HepG2 (cell line): Measurements from ENCODE around the gene KIAA1328. TPM values are rescaled to one million over a fixed set of nuclear protein-coding genes. Genes with fewer than 3 reads are reported as not detected.

Source experiments
- ATAC-seq: fragments of 200-7000 bp; cut with Tn5 transposase; 3 replicates; pipeline ENCODE4 v1.9.1; 2020; ENCODE audit warnings: mild to moderate bottlenecking, moderate library complexity
- BruUV-seq: library from RNA; stranded (reverse); fragments of 400-500 nt; replicated peaks from 2 replicates; lab custom pipeline; 2021; lab: Mats Ljungman, UMichigan
- CTCF ChIA-PET: fragments of 300-600 bp; formaldehyde crosslinking; extraction: SDS; loops from one replicate; lab custom pipeline; 2021; ENCODE audit warnings: low total read pairs, inconsistent platforms, low intra/inter-chr PET ratio; lab: Yijun Ruan, JAX
- POLR2A ChIA-PET: fragments of 350-600 bp; sonication (Branson Sonifier 250); formaldehyde crosslinking; loops from one replicate; lab custom pipeline; 2020; ENCODE audit warnings: antibody characterized with exemption, inconsistent platforms; lab: Yijun Ruan, JAX
- DNase-seq: peaks from one replicate; pipeline ENCODE4 v3.0.0-alpha.2; 2015; ENCODE audit warnings: low spot score
- FAIRE-seq: peaks from 3 replicates; lab custom pipeline; 2011; peaks lifted over from hg19 to GRCh38; lab: Jason Lieb, UNC
- H2AFZ ChIP-seq: one replicate; pipeline ENCODE4 v1.6.1; 2011; ENCODE audit warnings: low read length, inconsistent platforms
- H3K27ac ChIP-seq: fragments of 300-600 bp; 3 replicates; pipeline ENCODE4 v1.8.0; 2011; ENCODE audit warnings: mixed run types, mild to moderate bottlenecking, mixed read lengths, low read length, inconsistent platforms; ENCODE audit not compliant: insufficient read depth; ENCODE audit errors: extremely low read length
- H3K27me3 ChIP-seq, 2 experiments: fragments of 200-600 bp in 1 of 2; 2 replicates in 1 of 2; 3 replicates in 1 of 2; pipeline versions ENCODE4 v1.6.0 to v1.8.0; 2011; ENCODE audit warnings: low read length in 2 of 2, mild to moderate bottlenecking in 2 of 2, moderate library complexity in 2 of 2, inconsistent platforms in 1 of 2; ENCODE audit not compliant: insufficient read depth in 2 of 2, control insufficient read depth in 1 of 2
- H3K36me3 ChIP-seq, 2 experiments: fragments of 200-600 bp in 1 of 2; replicated peaks in 1 of 2; 2 replicates in 1 of 2; 3 replicates in 1 of 2; pipeline versions ENCODE4 v1.5.1 to v1.8.0; 2011; ENCODE audit warnings: low read length in 2 of 2, inconsistent platforms in 1 of 2; ENCODE audit not compliant: insufficient read depth in 2 of 2, control insufficient read depth in 1 of 2
- H3K4me1 ChIP-seq: 2 replicates; pipeline ENCODE4 v1.5.1; 2012; ENCODE audit warnings: low read length, inconsistent platforms; ENCODE audit not compliant: insufficient read depth
- H3K4me2 ChIP-seq: 2 replicates; pipeline ENCODE4 v1.6.0; 2011; ENCODE audit warnings: low read depth, low read length, inconsistent platforms
- H3K4me3 ChIP-seq, 3 experiments: fragments of 200-600 bp in 1 of 3; sonication (generic), shearing (Covaris generic) in 1 of 3; replicated peaks in 1 of 3; 2 replicates each; pipeline ENCODE4 v1.5.1; 2011 to 2016; ENCODE audit warnings: low read length in 3 of 3, inconsistent platforms in 2 of 3, low read depth in 2 of 3, mild to moderate bottlenecking in 2 of 3, control low read depth in 1 of 3, mixed read lengths in 1 of 3; ENCODE audit not compliant: insufficient read depth in 1 of 3
- H3K79me2 ChIP-seq: one replicate; pipeline ENCODE4 v1.6.1; 2011; ENCODE audit warnings: low read length, inconsistent platforms; ENCODE audit not compliant: insufficient read depth
- H3K9ac ChIP-seq: 2 replicates; pipeline ENCODE4 v1.6.0; 2011; ENCODE audit warnings: mild to moderate bottlenecking, low read depth, low read length, inconsistent platforms; ENCODE audit not compliant: insufficient read depth
- H3K9me3 ChIP-seq: 2 replicates; pipeline ENCODE4 v1.5.1; 2012; ENCODE audit warnings: mild to moderate bottlenecking, low read length
- H4K20me1 ChIP-seq: 2 replicates; pipeline ENCODE4 v1.6.0; 2011; ENCODE audit warnings: inconsistent platforms, mild to moderate bottlenecking, low read length, moderate library complexity; ENCODE audit not compliant: insufficient read depth
- BRCA1 ChIP-seq: sonication (generic); formaldehyde crosslinking; IDR thresholded peaks from 2 replicates; pipeline ENCODE4 v1.4.0; 2020; ENCODE audit warnings: missing genetic modification reagents
- MAFK ChIP-seq, 2 experiments: IDR thresholded peaks in 1 of 2; conservative IDR thresholded peaks in 1 of 2; 2 replicates each; pipeline ENCODE4 v1.6.1; 2011; ENCODE audit warnings: improper control_type of control experiment in 2 of 2, low read length in 2 of 2
- ZHX1 ChIP-seq: sonication (generic); formaldehyde crosslinking; IDR thresholded peaks from 2 replicates; pipeline ENCODE4 v1.8.1; 2022; ENCODE audit warnings: low read depth, mild to moderate bottlenecking, missing genetic modification reagents
- ZNF816 ChIP-seq: sonication (generic); formaldehyde crosslinking; IDR thresholded peaks from 2 replicates; pipeline ENCODE4 v1.8.0; 2022; ENCODE audit warnings: missing genetic modification reagents, mild to moderate bottlenecking, borderline replicate concordance
- ZNF891 ChIP-seq: sonication (generic); formaldehyde crosslinking; IDR thresholded peaks from 2 replicates; pipeline ENCODE4 v1.5.0; 2020; ENCODE audit warnings: mild to moderate bottlenecking, missing genetic modification reagents
- WGBS: methylation state at CpG from one replicate; pipeline ENCODE4 v1.1.6; 2017; ENCODE audit warnings: low lambda C conversion rate; 5-methylcytosine and 5-hydroxymethylcytosine counted together
- in situ Hi-C: cut with HindIII; loops from 2 replicates; pipeline ENCODE4 v1.10.0; 2017; ENCODE audit warnings: low pct_unique_long_range_greater_than_20kb; ENCODE audit not compliant: extremely low pct_ligation_motif_present
- intact Hi-C: fragments of 100-400 bp; cut with micrococcal nuclease; formaldehyde crosslinking; loops from one replicate; pipeline ENCODE4 v1.10.0; 2022; ENCODE audit not compliant: unreplicated experiment
- polyA plus RNA-seq, 8 experiments: library from polyadenylated mRNA; depleted of rRNA in 3 of 8; stranded (reverse) in 7 of 8; unstranded in 1 of 8; fragments of >200 nt; fragmentation: Illumina TruSeq in 4 of 8; extraction: Trizol in 4 of 8; gene quantifications; 2 replicates each; pipeline versions ENCODE4 v1.2.1 to v1.2.3, GENCODE V29; 2011 to 2016; ENCODE audit warnings: low read depth in 4 of 8, missing spikeins in 1 of 8, mixed read lengths in 1 of 8; ENCODE audit not compliant: insufficient read depth in 1 of 8
- total RNA-seq, 5 experiments: library from RNA; depleted of rRNA; stranded (reverse); fragments of >200 nt; fragmentation: Illumina TruSeq; extraction: Trizol; gene quantifications; 2 replicates each; pipeline ENCODE4 v1.2.3, GENCODE V29; 2016; ENCODE audit warnings: low read depth in 1 of 5

The KIAA1328 gene
- total and polyA plus RNA-seq, 2 of the 13 experiments (the other 11 are each of a cell fraction or from before 2014, with no cell fraction given), result 4.1 to 6.0 TPM

- TF ChIP-seq ZHX1 (CRISPR knock-in tag), result no peak
- TF ChIP-seq ZNF891, result no peak
- no peak for TF ChIP-seq BRCA1 (CRISPR knock-in tag)
Observed at GRCh38 chr18:36888778-36889177, 59.9 kb downstream of the KIAA1328 start (continued).

DNA sequence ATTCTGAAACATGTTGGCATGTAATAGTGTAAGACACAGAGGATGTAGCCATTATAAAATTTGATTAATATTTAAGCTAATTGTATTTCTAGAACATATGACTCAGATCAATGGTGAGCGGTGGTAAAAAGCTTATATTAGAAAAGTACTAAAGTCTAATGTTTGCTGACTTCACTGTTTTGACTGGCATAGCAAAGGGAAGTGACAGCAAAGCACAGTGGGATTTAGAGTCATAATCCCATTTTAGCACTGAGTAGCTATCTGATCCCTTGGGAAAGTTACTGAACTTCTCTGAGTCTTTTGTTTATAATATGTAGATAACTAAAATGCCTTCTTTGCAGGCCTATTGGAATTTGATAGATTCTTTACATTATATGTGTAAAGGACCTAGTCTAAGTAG lies 60.4 kb downstream of the KIAA1328 start:
- no peaks in the 10 kb centered on the region for H3K36me3 ChIP-seq
- BruUV-seq, result no TSS peak
- no peaks in the 10 kb centered on the region for H3K79me2 ChIP-seq
- no peak overlapping the region for H3K4me3 ChIP-seq
- H3K27ac ChIP-seq, result no peak overlapping the region
- H4K20me1 ChIP-seq, result no peaks in the 10 kb centered on the region
- 97% methylated on average over 1 of the region's 1 CpG for WGBS
- in situ Hi-C loops (no loop called here), intact Hi-C loops (no loop called here)
- no peak for FAIRE-seq
- no peaks in the 10 kb centered on the region for H3K9me3 ChIP-seq
- no peak for TF ChIP-seq ZNF816 (CRISPR knock-in tag)
- 0 out of 4 replicates have a peak, but pooled peaks have one; percentile 6 to 9 for TF ChIP-seq MAFK (conservative IDR thresholded peaks at IDR 0.05 in 1 of 2, IDR thresholded peaks at IDR 0.05 in 1 of 2; ENCODE audit: low read length in 2 of 2)
- no peak for DNase-seq
- CTCF ChIA-PET, result no interaction called here
- POLR2A ChIA-PET, result no interaction called here
- H3K9ac ChIP-seq, result no peak overlapping the region
- no peaks in the 10 kb centered on the region for H3K27me3 ChIP-seq
- ATAC-seq, result no peak
- no peak overlapping the region for H2AFZ ChIP-seq
- no peaks in the 10 kb centered on the region for H3K4me1 ChIP-seq
- H3K4me2 ChIP-seq, result no peak overlapping the region
